Tibial nerve (tissue), 4 donors: ENCODE data around the gene SUMF1. TPM values are rescaled to one million over a fixed set of nuclear protein-coding genes. Genes with fewer than 3 reads are reported as not detected.

Source experiments
- DNase-seq, 2 donors: peaks; one replicate each; pipeline ENCODE4 v3.0.0-alpha.2; 2019; ENCODE audit warnings: low spot score in 2 of 2
- H3K27ac ChIP-seq, 4 donors: fragments of 200-600 bp; sonication (generic) in 3 of 4; one replicate each; pipeline ENCODE4 v1.5.1; 2017 to 2019; ENCODE audit warnings: mild to moderate bottlenecking in 1 of 4
- H3K27me3 ChIP-seq, 2 donors: fragments of 200-600 bp; sonication (generic) in 1 of 2; one replicate each; pipeline versions ENCODE4 v1.5.1 to v1.6.0; 2017 to 2019
- H3K36me3 ChIP-seq, 3 donors: fragments of 200-600 bp; sonication (generic); one replicate each; pipeline ENCODE4 v1.5.1; 2018 to 2019
- H3K4me1 ChIP-seq, 4 donors: fragments of 200-600 bp; sonication (generic) in 3 of 4; one replicate each; pipeline ENCODE4 v1.5.1; 2017 to 2019
- H3K4me3 ChIP-seq, 4 donors: fragments of 200-600 bp; sonication (generic) in 3 of 4; one replicate each; pipeline ENCODE4 v1.5.1; 2017 to 2019; ENCODE audit warnings: mild to moderate bottlenecking in 1 of 4, moderate library complexity in 1 of 4
- H3K9me3 ChIP-seq, 4 donors: fragments of 200-600 bp; sonication (generic) in 3 of 4; one replicate each; pipeline ENCODE4 v1.5.1; 2017 to 2019
- CTCF ChIP-seq, 5 experiments: fragments of 200-600 bp in 3 of 5; fragments of 450-650 bp in 2 of 5; sonication (generic) in 3 of 5; IDR thresholded peaks; one replicate each; pipeline ENCODE4 v1.5.1; 2016 to 2019; ENCODE audit warnings: antibody characterized with exemption in 5 of 5, mild to moderate bottlenecking in 3 of 5, moderate library complexity in 2 of 5
- EP300 ChIP-seq, 2 donors: sonication (generic); formaldehyde crosslinking; IDR thresholded peaks; one replicate each; pipeline ENCODE4 v1.6.1; 2017; ENCODE audit warnings: antibody characterized with exemption in 2 of 2, mild to moderate bottlenecking in 1 of 2
- POLR2A ChIP-seq, 2 donors: fragments of 450-650 bp; IDR thresholded peaks; one replicate each; pipeline ENCODE4 v1.6.1; 2017; ENCODE audit warnings: antibody characterized with exemption in 2 of 2, mild to moderate bottlenecking in 2 of 2, moderate library complexity in 2 of 2
- WGBS, 2 donors: methylation state at CpG; one replicate each; pipeline ENCODE4 v1.1.5; 2018; 5-methylcytosine and 5-hydroxymethylcytosine counted together
- total RNA-seq, 4 donors: library from RNA; depleted of rRNA; stranded (reverse); fragments of >200 nt; gene quantifications; one replicate each; pipeline ENCODE4 v1.1.0, GENCODE V29; 2016

SUMF1 gene
- total RNA-seq, 4 donors from 2014 or later = 49.2 to 70.6 (median 63.8) TPM

GRCh38 chr3:4397466-4397865 lies 69.6 kb downstream of the SUMF1 start:
- H3K27me3 ChIP-seq = no peaks in the 10 kb centered on the region
- no peak for DNase-seq
- H3K4me3 ChIP-seq = no peak overlapping the region
- WGBS, 2 donors = 79 to 83% methylated on average over 1 of the region's 1 CpG
- no peaks in the 10 kb centered on the region for H3K9me3 ChIP-seq
- no peak for TF ChIP-seq CTCF (IDR thresholded peaks at IDR 0.05)
- TF ChIP-seq EP300 (IDR thresholded peaks at IDR 0.05) = no peak
- TF ChIP-seq POLR2A (IDR thresholded peaks at IDR 0.05) = no peak
- peaks cover 0 to 12% (median 0%) of the 10 kb centered on the region in 4 donors for H3K4me1 ChIP-seq
- H3K27ac ChIP-seq = no peak overlapping the region
- peaks cover 0 to 46% (median 0%) of the 10 kb centered on the region in 3 donors for H3K36me3 ChIP-seq

GRCh38 chr3:4396542-4396941 lies 70.5 kb downstream of the SUMF1 start:
- no peak overlapping the region for H3K4me3 ChIP-seq
- 29 to 48% methylated on average over 1 of the region's 1 CpG for WGBS, 2 donors
- no peak overlapping the region for H3K27ac ChIP-seq
- TF ChIP-seq CTCF (IDR thresholded peaks at IDR 0.05) = no peak
- TF ChIP-seq EP300 (IDR thresholded peaks at IDR 0.05) = no peak
- TF ChIP-seq POLR2A (IDR thresholded peaks at IDR 0.05) = no peak
- H3K9me3 ChIP-seq = no peaks in the 10 kb centered on the region
- DNase-seq = no peak
- H3K4me1 ChIP-seq = peaks cover 0 to 12% (median 0%) of the 10 kb centered on the region in 4 donors
- peaks cover 0 to 41% (median 0%) of the 10 kb centered on the region in 3 donors for H3K36me3 ChIP-seq
- H3K27me3 ChIP-seq = no peaks in the 10 kb centered on the region

- Histone ChIP-seq H3K4me1 (peaks cover 0 to 12% (median 0%) of the 10 kb centered on the region in 4 donors), H3K4me3 (no peak overlapping the region), H3K27me3 (no peaks in the 10 kb centered on the region), H3K27ac (no peak overlapping the region), H3K9me3 (peaks cover 0 to 5% (median 0%) of the 10 kb centered on the region in 4 donors), H3K36me3 (peaks cover 0 to 41% (median 0%) of the 10 kb centered on the region in 3 donors)
- TF ChIP-seq EP300 (IDR thresholded peaks at IDR 0.05) (no peak), POLR2A (IDR thresholded peaks at IDR 0.05) (no peak), CTCF (IDR thresholded peaks at IDR 0.05) (no peak)
- DNase-seq = no peak
- WGBS, 2 donors = 56 to 69% methylated on average over 5 of the region's 5 CpGs
Measured at GRCh38 chr3:4396006-4396405, 71.1 kb downstream of the SUMF1 start.

- no peak for DNase-seq
- peaks cover 0 to 39% (median 0%) of the 10 kb centered on the region in 3 donors for H3K36me3 ChIP-seq
- TF ChIP-seq EP300 (IDR thresholded peaks at IDR 0.05) (no peak), POLR2A (IDR thresholded peaks at IDR 0.05) (no peak), CTCF (IDR thresholded peaks at IDR 0.05) (no peak)
- peaks cover 0 to 6% (median 0%) of the 10 kb centered on the region in 4 donors for H3K9me3 ChIP-seq
- no peak overlapping the region for H3K27ac ChIP-seq
- H3K27me3 ChIP-seq = no peaks in the 10 kb centered on the region
- 67 to 71% methylated on average over 6 of the region's 6 CpGs for WGBS, 2 donors
- H3K4me3 ChIP-seq = no peak overlapping the region
- H3K4me1 ChIP-seq = peaks cover 0 to 12% (median 0%) of the 10 kb centered on the region in 4 donors
Measured at GRCh38 chr3:4395448-4395847, 71.6 kb downstream of the SUMF1 start.

- Histone ChIP-seq H3K27ac (no peak overlapping the region), H3K36me3 (peaks cover 0 to 33% (median 0%) of the 10 kb centered on the region in 3 donors), H3K9me3 (peaks cover 0 to 6% (median 0%) of the 10 kb centered on the region in 4 donors), H3K4me3 (no peak overlapping the region), H3K27me3 (no peaks in the 10 kb centered on the region), H3K4me1 (peaks cover 0 to 12% (median 0%) of the 10 kb centered on the region in 4 donors)
- TF ChIP-seq CTCF (IDR thresholded peaks at IDR 0.05) (no peak), EP300 (IDR thresholded peaks at IDR 0.05) (no peak), POLR2A (IDR thresholded peaks at IDR 0.05) (no peak)
- no peak for DNase-seq
- 93% methylated on average over 2 of the region's 2 CpGs for WGBS, 2 donors
Measured at GRCh38 chr3:4394567-4394966, 72.5 kb downstream of the SUMF1 start.
